ENCODE data around the gene OR2M7. TPM values are rescaled to one million over a fixed set of nuclear protein-coding genes. Genes with fewer than 3 reads are reported as not detected.

Gene OR2M7, protein sequence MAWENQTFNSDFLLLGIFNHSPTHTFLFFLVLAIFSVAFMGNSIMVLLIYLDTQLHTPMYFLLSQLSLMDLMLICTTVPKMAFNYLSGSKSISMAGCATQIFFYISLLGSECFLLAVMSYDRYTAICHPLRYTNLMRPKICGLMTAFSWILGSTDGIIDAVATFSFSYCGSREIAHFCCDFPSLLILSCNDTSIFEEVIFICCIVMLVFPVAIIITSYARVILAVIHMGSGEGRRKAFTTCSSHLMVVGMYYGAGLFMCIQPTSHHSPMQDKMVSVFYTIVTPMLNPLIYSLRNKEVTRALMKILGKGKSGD
- total RNA-seq, result not detected
- long read RNA-seq, result 0 reads

DNA sequence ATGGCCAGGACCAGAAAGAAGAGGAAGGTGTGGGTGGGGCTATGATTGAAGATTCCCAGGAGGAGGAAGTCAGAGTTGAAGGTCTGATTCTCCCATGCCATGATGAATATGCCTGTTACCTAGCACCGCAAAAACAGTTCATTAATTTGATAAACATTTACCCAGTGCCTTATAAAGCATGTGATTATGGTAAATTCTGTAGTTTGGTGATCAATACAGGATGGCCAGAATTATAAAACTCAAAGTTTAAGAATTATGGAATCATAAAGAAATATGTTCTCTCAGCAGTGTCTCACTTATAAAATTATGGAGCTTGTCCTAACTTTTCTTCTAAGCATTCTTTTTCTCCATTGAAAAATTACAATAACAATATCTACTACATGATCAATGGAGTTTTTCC is at the start of gene OR2M7:
Gene OR2M7 (minus strand): TSS at position 101 of the 400 bp plus-strand sequence. CDS start 0 bp downstream, at position 101.
- H3K27ac ChIP-seq, result no peak within 1 kb of the TSS
- no peak for DNase-seq
- ATAC-seq, result no peak
- H3K4me1 ChIP-seq, result no peaks in the 10 kb centered on the region
- intact Hi-C loops (cut with DNase I), result no loop called here
- no peaks in the 10 kb centered on the region for H3K27me3 ChIP-seq (ENCODE audit: low read depth)
- H3K36me3 ChIP-seq, result no peaks in the 10 kb centered on the region
- no peak within 1 kb of the TSS for H3K4me3 ChIP-seq
- TF ChIP-seq CTCF (IDR thresholded peaks at IDR 0.05), result no peak
- H3K9me3 ChIP-seq, result no peaks in the 10 kb centered on the region

DNA sequence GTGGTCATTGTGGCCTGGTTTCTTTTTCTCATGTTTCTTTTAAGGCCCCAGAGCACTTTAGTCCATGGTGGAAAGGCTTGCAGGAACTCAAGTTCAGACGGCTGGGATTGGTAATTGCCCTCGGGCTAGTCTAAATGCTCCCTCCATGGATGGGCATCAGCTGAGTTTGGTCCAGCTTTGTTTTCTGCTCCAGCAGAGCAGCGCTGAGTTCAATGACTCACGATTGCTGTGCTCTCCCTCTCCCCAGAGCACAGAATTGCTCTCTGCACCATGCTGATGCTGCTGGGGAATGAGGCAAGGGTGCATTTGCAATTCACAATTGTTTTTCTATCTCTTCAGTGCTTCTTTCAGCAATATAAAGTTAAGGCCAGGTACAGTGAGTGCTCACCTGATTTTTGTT is 49.4 kb upstream of the OR2M7 start:
- no peak overlapping the region for H3K27ac ChIP-seq
- DNase-seq (no peak), ATAC-seq (no peak)
- H3K4me3 ChIP-seq, result no peak overlapping the region
- no peaks in the 10 kb centered on the region for H3K27me3 ChIP-seq (ENCODE audit: low read depth)
- H3K36me3 ChIP-seq, result no peaks in the 10 kb centered on the region
- intact Hi-C loops (cut with DNase I), result no loop called here
- no peak for TF ChIP-seq CTCF (IDR thresholded peaks at IDR 0.05)
- no peaks in the 10 kb centered on the region for H3K4me1 ChIP-seq
- H3K9me3 ChIP-seq, result no peaks in the 10 kb centered on the region

- Histone ChIP-seq H3K9me3 (no peaks in the 10 kb centered on the region), H3K4me1 (no peaks in the 10 kb centered on the region), H3K36me3 (no peaks in the 10 kb centered on the region), H3K4me3 (no peak overlapping the region), H3K27ac (no peak overlapping the region), H3K27me3 (ENCODE audit: low read depth) (no peaks in the 10 kb centered on the region)
- no peak for TF ChIP-seq CTCF (IDR thresholded peaks at IDR 0.05)
- no peak for DNase-seq
- no peak for ATAC-seq
- intact Hi-C loops (cut with DNase I), result no loop called here
These were observed 48.0 kb upstream of the OR2M7 start for GRCh38 chr1:248372394-248372793.

DNA sequence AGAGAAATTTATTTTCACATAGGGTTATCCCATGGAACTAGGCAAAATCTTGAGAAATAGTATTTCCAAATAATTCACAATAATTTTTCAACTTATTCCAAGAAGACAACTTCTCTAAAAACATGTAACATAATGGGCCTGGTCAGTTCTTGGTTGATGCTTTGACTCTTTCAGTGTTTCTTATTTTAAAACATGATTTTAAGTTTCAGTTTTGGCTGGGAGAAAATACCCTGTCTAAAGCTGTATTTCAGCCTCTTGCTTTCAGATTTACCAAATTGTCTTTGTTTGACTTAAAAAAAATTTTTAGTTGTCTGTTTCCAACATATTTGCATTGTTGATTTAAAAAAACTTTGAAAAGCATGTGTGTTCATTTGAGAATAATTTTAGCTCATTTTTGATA is 42.2 kb upstream of the OR2M7 start:
- H3K27me3 ChIP-seq (ENCODE audit: low read depth), result no peaks in the 10 kb centered on the region
- DNase-seq (no peak), ATAC-seq (no peak)
- H3K4me3 ChIP-seq, result no peak overlapping the region
- H3K9me3 ChIP-seq, result no peaks in the 10 kb centered on the region
- H3K36me3 ChIP-seq, result no peaks in the 10 kb centered on the region
- intact Hi-C loops (cut with DNase I), result no loop called here
- TF ChIP-seq CTCF (IDR thresholded peaks at IDR 0.05), result no peak
- H3K4me1 ChIP-seq, result no peaks in the 10 kb centered on the region
- no peak overlapping the region for H3K27ac ChIP-seq

GRCh38 chr1:248361121-248361715 is 36.9 kb upstream of the OR2M7 start, which contains the start of gene OR2T4:
Gene OR2T4, plus strand, starts transcription at chr1:248361665. Its CDS starts 0 bp downstream, at chr1:248361665.
- H3K27ac ChIP-seq, result no peak within 1 kb of the TSS
- H3K4me1 ChIP-seq, result no peaks in the 10 kb centered on the region
- no peaks in the 10 kb centered on the region for H3K27me3 ChIP-seq (ENCODE audit: low read depth)
- no peaks in the 10 kb centered on the region for H3K9me3 ChIP-seq
- DNase-seq (no peak), ATAC-seq (no peak)
- intact Hi-C loops (cut with DNase I), result no loop called here
- no peak within 1 kb of the TSS for H3K4me3 ChIP-seq
- no peaks in the 10 kb centered on the region for H3K36me3 ChIP-seq
- no peak for TF ChIP-seq CTCF (IDR thresholded peaks at IDR 0.05)
